Activated CD4-positive, alpha-beta T cell treated with anti-CD3 and anti-CD28 coated beads, Interleukin-2, amount 50 U/mL, for 48 hours (primary cell): Measurements from ENCODE around the gene MAGI1.

Source experiments
- DNase-seq, 2 experiments: peaks; one replicate each; pipeline ENCODE4 v3.0.0-alpha.2; 2020

The MAGI1 gene

GRCh38 chr3:65500398-65501306 lies 538.1 kb downstream of the MAGI1 start:
- no peak for DNase-seq

- DNase-seq, result no peak
These were observed 540.9 kb downstream of the MAGI1 start for GRCh38 chr3:65497846-65498245.

GRCh38 chr3:65497236-65497635 lies 541.5 kb downstream of the MAGI1 start:
- DNase-seq, result no peak

GRCh38 chr3:65493938-65494337 lies 544.8 kb downstream of the MAGI1 start:
- DNase-seq, result no peak

- DNase-seq, result no peak
These were observed 545.3 kb downstream of the MAGI1 start for GRCh38 chr3:65493371-65493882.

- no peak for DNase-seq
These were observed 546.5 kb downstream of the MAGI1 start for GRCh38 chr3:65492249-65492648.

GRCh38 chr3:65490114-65490513 lies 548.6 kb downstream of the MAGI1 start:
- DNase-seq, result no peak

- no peak for DNase-seq
These were observed 549.5 kb downstream of the MAGI1 start for GRCh38 chr3:65489253-65489652.

- no peak for DNase-seq
These were observed 552.8 kb downstream of the MAGI1 start for GRCh38 chr3:65485826-65486469.

- no peak for DNase-seq
These were observed 553.8 kb downstream of the MAGI1 start for GRCh38 chr3:65484964-65485363.

GRCh38 chr3:65483480-65483879 lies 555.2 kb downstream of the MAGI1 start:
- no peak for DNase-seq

GRCh38 chr3:65483011-65483410 lies 555.7 kb downstream of the MAGI1 start:
- DNase-seq, result no peak

GRCh38 chr3:65481085-65481484 lies 557.6 kb downstream of the MAGI1 start:
- DNase-seq, result no peak

GRCh38 chr3:65479990-65480389 lies 558.7 kb downstream of the MAGI1 start:
- DNase-seq, result no peak

- DNase-seq, result no peak
These were observed 559.9 kb downstream of the MAGI1 start for GRCh38 chr3:65478551-65479500.

- no peak for DNase-seq
These were observed 565.0 kb downstream of the MAGI1 start for GRCh38 chr3:65473736-65474135.

- DNase-seq, result no peak
These were observed 566.2 kb downstream of the MAGI1 start for GRCh38 chr3:65472501-65472900.

GRCh38 chr3:65466300-65466988 lies 572.3 kb downstream of the MAGI1 start:
- no peak for DNase-seq

GRCh38 chr3:65449841-65450428 lies 588.8 kb downstream of the MAGI1 start:
- no peak for DNase-seq

GRCh38 chr3:65448120-65448519 lies 590.6 kb downstream of the MAGI1 start:
- DNase-seq, result no peak

GRCh38 chr3:65445573-65446169 lies 593.0 kb downstream of the MAGI1 start:
- no peak for DNase-seq

- no peak for DNase-seq
These were observed 594.3 kb downstream of the MAGI1 start for GRCh38 chr3:65444447-65444815.
